ENCODE data around the gene PDCD1. TPM values are rescaled to one million over a fixed set of nuclear protein-coding genes. Genes with fewer than 3 reads are reported as not detected.

PDCD1 gene
- total RNA-seq, 1 donor from 2014 or later = not detected

DNA sequence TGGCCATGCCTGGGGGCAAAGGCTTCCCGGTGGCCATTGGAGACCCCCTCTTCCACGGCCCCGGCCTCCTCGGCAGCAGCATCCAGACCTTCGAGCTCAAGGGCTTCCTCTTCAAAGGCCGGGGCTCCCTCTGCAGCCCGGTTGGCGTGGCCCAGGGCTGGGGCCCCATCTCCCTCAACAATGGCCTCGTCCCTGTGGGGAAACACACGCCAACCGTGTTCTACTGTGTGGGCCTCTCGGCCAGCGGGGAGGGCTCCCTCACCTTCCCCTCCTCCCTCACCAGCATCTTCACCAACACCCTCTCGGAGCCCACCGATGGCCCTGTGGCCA, 13.6 kb upstream of the PDCD1 start:
- TF ChIP-seq, protein P1, sequence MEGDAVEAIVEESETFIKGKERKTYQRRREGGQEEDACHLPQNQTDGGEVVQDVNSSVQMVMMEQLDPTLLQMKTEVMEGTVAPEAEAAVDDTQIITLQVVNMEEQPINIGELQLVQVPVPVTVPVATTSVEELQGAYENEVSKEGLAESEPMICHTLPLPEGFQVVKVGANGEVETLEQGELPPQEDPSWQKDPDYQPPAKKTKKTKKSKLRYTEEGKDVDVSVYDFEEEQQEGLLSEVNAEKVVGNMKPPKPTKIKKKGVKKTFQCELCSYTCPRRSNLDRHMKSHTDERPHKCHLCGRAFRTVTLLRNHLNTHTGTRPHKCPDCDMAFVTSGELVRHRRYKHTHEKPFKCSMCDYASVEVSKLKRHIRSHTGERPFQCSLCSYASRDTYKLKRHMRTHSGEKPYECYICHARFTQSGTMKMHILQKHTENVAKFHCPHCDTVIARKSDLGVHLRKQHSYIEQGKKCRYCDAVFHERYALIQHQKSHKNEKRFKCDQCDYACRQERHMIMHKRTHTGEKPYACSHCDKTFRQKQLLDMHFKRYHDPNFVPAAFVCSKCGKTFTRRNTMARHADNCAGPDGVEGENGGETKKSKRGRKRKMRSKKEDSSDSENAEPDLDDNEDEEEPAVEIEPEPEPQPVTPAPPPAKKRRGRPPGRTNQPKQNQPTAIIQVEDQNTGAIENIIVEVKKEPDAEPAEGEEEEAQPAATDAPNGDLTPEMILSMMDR (IDR thresholded peaks at IDR 0.05) = no peak
- intact Hi-C loops (cut with DNase I) = no loop called here
- DNase-seq (ENCODE audit: low spot score in 2 of 2) = no peak
- Histone ChIP-seq H3K9me3 (no peaks in the 10 kb centered on the region), H3K36me3 (no peaks in the 10 kb centered on the region), H3K4me3 (no peak overlapping the region), H3K4me1 (no peaks in the 10 kb centered on the region), H3K27me3 (no peaks in the 10 kb centered on the region), H3K27ac (no peak overlapping the region)

DNA sequence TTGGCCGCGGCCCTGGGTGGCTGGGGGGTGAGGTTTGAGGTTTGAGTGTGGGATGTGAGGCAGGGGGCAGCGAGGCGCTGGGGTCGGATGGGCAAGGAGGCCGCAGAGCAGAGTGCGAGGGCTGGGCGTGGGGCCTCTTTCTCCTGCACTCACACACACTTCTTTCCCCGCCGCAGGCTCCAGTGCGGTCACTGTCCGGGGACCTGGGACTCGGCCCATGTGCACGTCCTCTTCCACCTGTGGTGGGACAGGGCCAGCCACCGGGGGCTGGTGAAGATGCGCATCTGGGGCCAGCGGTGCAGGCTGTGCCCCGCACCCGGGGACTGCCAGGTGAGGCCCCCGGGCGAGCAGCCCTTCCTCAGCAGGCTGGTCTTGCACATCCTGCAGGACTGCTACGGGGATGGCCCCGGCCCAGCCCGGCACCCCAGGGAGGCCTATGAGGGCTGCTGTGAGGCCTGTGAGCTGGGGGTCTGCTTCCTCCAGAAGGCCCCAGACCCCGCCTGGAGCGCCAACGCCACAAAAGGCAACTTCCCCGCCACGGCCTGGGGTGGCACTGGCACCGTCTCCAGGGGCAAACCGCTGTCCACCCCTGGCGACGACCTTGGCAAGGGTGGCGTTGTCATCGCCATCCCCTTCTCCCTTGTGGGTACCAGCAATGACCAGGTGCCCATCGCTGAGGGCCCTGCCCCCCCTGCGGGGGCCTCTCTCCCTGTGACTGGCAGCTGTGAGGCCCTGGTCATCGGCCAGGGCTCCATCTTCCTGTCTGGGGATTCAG, 13.0 kb upstream of the PDCD1 start:
- no peak for DNase-seq (ENCODE audit: low spot score in 2 of 2)
- intact Hi-C loops (cut with DNase I) = no loop called here
- Histone ChIP-seq H3K4me1 (no peaks in the 10 kb centered on the region), H3K36me3 (no peaks in the 10 kb centered on the region), H3K27ac (no peak overlapping the region), H3K9me3 (no peaks in the 10 kb centered on the region), H3K27me3 (no peaks in the 10 kb centered on the region), H3K4me3 (no peak overlapping the region)
- TF ChIP-seq, protein P1 (IDR thresholded peaks at IDR 0.05) = no peak

DNA sequence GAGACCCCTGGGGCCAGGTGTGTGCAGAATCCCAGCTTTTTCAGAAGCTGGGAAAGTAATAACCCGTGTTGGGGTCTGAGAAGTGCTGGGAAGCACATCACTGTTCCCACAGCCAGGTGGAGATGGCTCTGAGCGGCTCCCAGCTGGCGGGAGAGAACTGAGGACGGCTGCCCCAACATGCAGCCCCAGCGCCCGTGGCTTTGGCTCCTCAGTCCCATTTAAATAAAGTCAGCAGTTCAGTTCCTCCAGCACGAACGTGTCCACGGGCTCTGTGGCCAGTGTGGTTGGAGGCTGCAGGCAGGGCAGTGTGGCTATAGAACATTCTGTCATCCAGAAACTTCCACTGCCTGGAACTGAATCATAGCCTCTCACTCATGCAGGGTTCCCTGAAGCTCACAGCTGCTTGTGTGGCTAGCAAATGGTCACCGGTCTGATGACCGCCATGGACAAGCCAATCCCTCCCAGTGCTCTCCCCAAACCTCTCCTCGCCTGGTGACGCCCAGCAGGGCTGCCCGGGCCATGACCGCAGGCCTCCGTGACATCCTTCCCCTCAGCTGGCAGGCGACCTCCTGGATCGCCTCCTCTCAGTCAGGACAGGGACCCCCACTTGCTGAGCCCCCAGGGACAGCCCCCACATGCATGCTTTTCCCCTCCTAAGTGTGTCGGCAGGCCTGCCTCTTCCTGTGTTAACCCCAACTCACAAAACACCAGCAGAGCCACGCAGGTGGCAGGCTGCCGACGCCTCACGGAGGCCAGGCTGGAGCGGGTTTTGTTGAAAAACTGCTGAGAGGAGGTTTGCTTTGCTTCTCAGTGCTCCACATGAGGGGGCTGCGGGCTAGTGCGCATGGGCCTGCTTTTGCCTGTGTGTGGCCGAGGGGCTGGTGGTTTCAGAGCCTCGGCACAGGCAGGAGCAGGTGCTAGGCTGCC, 12.2 kb upstream of the PDCD1 start:
- Histone ChIP-seq H3K4me3 (no peak overlapping the region), H3K27me3 (no peaks in the 10 kb centered on the region)
- intact Hi-C loops (cut with DNase I) = no loop called here

DNA sequence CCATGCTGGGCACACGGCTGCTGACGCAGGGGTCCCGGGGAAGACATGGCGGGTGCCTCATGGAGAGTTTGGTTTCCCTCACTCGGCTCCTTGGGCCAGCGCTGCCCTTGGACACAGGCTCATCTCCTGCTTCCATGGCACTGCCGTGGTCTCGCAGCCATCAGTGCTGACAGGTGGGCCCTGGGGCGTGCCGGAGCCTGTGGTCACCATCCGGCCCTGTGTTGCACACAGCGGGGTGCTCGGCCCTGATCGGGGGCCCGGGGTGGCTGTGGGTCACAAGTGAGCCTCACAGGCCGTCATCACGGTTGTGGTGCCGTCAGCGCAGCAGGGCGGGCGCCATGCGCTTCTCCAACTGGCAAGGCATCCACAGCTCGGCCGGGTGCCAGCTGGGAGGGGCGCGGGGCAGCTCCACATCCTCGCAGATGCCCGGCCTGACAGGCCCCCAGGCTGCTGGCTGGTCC, 11.4 kb upstream of the PDCD1 start:
- Histone ChIP-seq H3K36me3 (no peaks in the 10 kb centered on the region), H3K4me3 (no peak overlapping the region), H3K4me1 (no peaks in the 10 kb centered on the region), H3K27ac (no peak overlapping the region), H3K27me3 (peaks cover 4% of the 10 kb centered on the region), H3K9me3 (no peaks in the 10 kb centered on the region)
- intact Hi-C loops (cut with DNase I) = no loop called here
- TF ChIP-seq, protein P1 (IDR thresholded peaks at IDR 0.05) = no peak
- no peak for DNase-seq (ENCODE audit: low spot score in 2 of 2)

More for the DNA sequence above, 12.2 kb upstream of the PDCD1 start:
- Histone ChIP-seq H3K9me3 (no peaks in the 10 kb centered on the region), H3K4me1 (no peaks in the 10 kb centered on the region), H3K36me3 (no peaks in the 10 kb centered on the region), H3K27ac (no peak overlapping the region)
- TF ChIP-seq, protein P1 (IDR thresholded peaks at IDR 0.05) = no peak
- no peak for DNase-seq (ENCODE audit: low spot score in 2 of 2)

DNA sequence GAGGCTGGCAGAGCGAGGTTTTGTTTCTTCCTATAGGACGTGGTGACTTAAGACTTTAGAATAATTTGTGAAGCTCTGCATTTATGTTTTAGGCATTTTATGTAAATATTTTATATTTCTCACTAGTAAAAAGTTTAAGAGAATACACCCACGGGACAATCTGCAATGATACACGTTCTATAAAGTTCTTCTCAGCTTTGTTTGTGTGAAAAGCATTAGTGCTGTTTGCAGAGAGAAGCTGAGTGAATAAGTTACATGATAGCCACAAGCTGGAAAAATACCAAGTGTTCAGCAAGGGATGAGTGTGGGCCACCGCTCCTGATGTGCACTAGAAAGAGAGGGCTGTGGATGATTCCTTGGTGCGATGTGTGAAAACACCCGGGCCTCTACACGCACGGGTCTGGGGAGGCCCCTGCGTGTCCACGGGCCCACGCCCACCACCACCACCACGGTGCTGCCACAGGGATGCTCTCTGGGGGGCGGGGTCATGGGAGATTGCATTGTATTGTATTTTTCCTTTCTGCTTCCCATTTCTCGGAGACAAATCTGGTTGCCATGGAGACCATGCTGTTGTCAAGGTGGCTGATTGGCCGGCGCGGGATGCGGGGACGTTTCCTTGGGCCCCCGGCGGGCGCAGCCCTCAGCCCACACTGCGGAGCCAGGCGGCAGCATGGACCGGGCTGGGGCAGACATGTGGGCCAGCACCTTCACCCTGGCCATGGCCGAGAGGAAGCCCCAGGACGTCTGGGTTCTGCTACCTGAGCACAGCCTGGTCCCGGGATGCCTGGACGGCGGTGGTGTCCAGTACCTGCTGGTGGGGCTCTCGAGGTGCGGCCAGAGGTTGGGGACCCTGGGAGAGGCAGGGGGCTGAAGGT, 10.6 kb upstream of the PDCD1 start, which contains the start of gene RTP5:
Gene RTP5 (plus strand): TSS at position 643 of the 875 bp plus-strand sequence. CDS start 28 bp downstream, at position 671.
- H3K27me3 ChIP-seq = peaks cover 12% of the 10 kb centered on the region
- TF ChIP-seq, protein P1 (IDR thresholded peaks at IDR 0.05) = no peak

More for the DNA sequence above, 10.6 kb upstream of the PDCD1 start, which contains the start of gene RTP5:
- Histone ChIP-seq H3K27ac (no peak within 1 kb of the TSS), H3K4me1 (no peaks in the 10 kb centered on the region), H3K9me3 (no peaks in the 10 kb centered on the region), H3K4me3 (no peak within 1 kb of the TSS), H3K36me3 (no peaks in the 10 kb centered on the region)
- intact Hi-C loops (cut with DNase I) = no loop called here
- no peak for DNase-seq (ENCODE audit: low spot score in 2 of 2)

Measured in ascending aorta (tissue), 2 donors.